ENCODE results near the gene CCDC195. TPM values are rescaled to one million over a fixed set of nuclear protein-coding genes. Genes with fewer than 3 reads are reported as not detected.

CCDC195 gene
- total RNA-seq, 1 donor from 2014 or later, result not detected

Other genes starting within 250 kb of the CCDC195 start
- gene CUL3, start 131.0 kb downstream of the CCDC195 start, total RNA-seq (ENCODE audit: low replicate concordance), result 82.2 and 196 TPM in 2 replicates